ENCODE data around the gene TASL.
A peak's percentile ranks its signal among the peaks of the same experiment; 100 is the strongest.
"Not testable (repeated sequence)": the region's sequence is repeated elsewhere in the genome, so short reads cannot be mapped to it uniquely, and the experiment has no call there.

The TASL gene

GRCh38 chrX:30580641-30581040, 3.1 kb upstream of the TASL start:
- DNase-seq (ENCODE audit: low read depth in 2 of 2), result no peak

GRCh38 chrX:30576881-30577280, 685 bp downstream of the TASL start:
- DNase-seq (ENCODE audit: low read depth in 2 of 2), result no peak

DNA sequence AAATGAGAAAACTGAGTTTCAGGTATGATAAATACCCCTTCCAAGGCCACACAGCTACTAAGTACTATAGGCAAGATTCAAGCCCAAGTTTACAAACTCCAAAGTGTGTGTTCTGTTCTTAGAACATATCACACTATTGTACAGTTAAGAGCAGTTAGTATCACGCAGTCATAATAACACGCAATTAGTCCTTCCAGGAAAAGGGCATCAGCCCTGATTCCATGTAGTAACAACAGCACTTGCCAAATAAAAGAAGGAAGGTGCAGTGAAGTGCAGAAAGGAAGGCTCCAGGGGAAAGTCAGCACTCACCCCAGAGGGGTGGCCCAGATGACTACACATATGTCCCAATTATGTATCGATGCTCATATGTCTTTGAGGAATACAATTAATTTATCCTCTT, 4.4 kb downstream of the TASL start:
- DNase-seq (ENCODE audit: low read depth in 2 of 2), result no peak

DNA sequence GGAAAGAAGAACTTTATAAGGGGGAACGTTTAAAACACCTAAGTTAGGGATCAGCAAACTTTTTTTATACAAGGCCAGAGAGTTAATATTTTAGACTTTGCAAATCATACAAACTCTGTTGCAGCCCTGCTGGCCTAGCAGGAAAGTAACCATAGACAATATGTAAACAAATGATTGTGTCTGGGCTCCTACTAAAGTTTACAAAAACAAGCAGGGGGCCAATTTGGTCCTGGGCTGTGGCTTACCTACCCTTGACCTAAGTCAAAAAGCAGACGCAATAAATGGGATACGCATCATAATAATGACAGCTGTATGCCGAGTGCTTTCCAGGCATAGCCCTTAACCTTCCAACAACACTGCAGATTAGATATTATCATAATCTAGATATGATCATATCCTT, 4.9 kb downstream of the TASL start:
- DNase-seq (ENCODE audit: low read depth in 2 of 2), result no peak

DNA sequence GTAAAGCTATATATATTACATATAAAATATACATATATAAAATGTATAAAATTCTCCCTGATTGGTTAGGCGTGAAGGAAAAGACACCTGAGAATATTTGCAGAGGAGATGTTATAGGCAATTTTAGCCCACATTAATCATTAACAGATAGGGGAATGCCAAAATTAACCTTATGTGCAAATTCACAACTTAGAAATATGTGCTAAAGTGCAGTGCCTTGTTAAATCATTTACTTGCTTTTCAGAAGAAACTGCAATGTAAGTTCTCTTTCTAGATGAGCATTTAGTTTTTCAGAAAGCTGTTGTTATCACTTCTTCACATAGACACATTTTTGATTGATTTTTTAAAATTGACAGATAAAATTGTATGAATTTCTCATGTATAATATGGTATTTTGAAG, 5.6 kb downstream of the TASL start:
- no peak for DNase-seq (ENCODE audit: low read depth in 2 of 2)

DNA sequence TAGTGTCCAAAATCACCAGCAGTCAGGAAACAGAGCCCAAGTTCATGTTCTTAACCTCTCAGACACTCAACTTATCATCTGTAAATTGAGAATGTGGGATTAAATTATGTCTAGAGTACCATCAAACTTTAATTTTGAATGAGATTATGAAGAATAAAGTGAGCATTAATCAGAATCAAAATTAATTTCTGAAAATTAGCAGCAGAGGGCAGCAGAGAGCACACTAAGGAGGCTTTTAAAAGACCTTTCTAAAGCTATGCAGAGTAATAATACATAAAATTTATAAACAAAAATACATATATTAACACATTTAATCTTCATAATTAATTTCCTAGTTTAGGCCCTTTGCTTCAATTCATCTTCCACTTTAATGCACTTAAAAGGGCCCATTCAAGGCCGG, 7.1 kb downstream of the TASL start:
- DNase-seq (ENCODE audit: low read depth in 2 of 2), result peak in 1 of 2 experiments; percentile 2

GRCh38 chrX:30568136-30568535, 9.4 kb downstream of the TASL start:
- DNase-seq (ENCODE audit: low read depth in 2 of 2), result peak; percentile 33 to 35

DNA sequence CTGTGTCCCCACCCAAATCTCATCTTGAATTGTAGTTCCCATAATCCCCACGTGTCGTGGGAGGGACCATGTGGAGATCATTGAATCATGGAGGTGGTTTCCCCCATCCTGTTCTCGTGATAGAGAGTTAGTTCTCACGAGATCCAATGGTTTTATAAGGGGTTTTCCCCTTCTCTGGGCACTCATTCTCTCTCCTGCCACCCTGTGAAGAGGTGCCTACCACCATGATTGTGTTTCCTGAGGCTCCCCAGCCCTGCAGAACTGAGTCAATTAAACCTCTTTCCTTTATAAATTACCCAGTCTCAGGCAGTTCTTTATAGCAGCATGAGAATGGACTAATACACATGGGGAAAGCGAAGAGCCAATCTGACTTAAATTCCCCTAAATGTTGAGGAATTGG, 14.5 kb downstream of the TASL start:
- not testable (repeated sequence) for DNase-seq (ENCODE audit: low read depth in 2 of 2)

DNA sequence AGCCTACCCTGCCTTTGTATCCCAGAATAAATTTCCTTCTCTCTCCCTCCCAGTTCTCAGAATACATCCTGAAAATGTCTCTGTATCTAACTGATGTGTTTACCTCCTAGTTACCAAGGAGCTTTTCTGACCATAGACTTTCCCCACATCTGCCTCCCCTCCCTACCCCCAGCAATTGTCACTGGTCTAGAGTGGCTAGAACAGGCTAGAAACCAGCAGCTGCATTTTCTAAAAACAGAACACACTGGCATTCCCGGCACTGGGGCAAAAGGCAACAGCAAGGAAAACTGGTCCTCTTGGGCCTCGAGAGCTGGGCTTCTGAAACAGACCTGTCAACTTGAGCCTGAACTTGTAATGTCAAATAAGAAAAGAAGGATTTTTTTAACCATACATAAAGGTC, 16.4 kb downstream of the TASL start:
- DNase-seq (ENCODE audit: low read depth in 2 of 2), result no peak

DNA sequence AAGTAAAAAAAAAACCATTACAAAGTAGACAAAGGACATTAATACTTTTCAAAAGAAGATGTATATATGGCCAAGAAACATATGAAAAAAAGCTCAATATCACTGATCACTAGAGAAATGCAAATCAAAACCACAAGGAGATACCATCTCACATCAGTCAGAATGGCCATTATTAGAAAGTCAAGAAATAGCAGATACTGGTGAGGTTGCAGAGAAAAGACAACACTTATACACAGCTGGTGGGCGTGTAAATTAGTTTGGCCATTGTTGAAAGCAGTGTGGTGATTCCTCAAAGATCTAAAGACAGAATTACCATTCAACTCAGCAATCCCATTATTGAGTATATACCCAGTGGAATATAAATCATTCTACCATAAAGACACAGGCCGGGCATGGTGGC, 39.3 kb downstream of the TASL start:
- DNase-seq (ENCODE audit: low read depth in 2 of 2), result no peak

DNA sequence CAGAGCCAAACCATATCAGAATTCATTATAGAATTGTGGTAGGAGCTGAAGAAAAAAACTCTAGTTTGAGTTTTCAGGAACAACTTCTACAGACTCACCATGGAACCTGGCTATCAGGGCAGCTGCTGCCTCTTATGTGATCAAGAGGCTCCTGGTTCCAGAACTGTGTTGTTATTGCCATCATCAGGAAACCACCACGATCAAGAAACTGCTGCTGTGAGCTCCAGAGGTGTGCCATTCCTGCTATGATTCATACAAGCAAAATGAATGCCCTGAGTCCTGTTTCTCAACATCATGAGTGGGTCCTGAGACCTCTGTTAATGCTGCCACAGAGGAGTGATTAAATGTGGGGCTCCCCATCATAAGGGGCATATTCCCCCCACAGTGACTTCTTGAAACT, 43.7 kb downstream of the TASL start:
- no peak for DNase-seq (ENCODE audit: low read depth in 2 of 2)

DNA sequence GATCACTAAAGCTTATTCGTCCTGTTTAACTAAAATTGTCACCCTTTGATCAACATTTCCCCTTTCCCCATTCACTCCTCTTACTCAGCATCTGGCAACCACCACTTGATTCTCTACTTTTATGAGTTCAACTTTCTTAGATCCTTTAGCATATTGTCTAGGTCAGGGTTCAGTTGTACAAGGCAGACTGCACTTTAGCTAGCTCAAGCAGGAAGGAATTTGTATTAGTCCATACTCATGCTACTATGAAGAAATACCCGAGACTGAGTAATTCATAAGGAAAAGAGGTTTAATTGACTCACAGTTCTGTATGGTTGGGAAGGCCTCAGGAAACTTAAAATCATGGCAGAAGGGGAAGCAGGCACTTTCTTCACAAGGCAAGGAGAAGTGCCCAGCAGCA, 44.3 kb downstream of the TASL start:
- no peak for DNase-seq (ENCODE audit: low read depth in 2 of 2)

DNA sequence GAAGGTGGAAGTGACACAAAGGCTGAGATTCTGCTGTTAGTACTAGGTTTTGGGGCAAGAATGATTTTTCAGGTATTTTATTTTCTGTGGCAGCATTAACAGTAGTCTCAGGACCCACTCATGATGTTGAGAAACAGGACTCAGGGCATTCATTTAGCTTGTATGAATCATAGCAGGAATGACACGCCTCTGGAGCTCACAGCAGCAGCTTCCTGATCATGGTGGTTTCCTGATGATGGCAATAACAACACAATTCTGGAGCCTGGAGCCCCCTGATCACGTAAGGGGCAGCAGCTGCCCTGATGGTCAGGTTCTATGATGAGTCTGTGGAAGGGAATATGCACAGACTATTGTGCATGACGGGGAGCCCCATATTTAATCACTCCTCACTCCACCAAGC, 47.0 kb downstream of the TASL start:
- DNase-seq (ENCODE audit: low read depth in 2 of 2), result no peak

DNA sequence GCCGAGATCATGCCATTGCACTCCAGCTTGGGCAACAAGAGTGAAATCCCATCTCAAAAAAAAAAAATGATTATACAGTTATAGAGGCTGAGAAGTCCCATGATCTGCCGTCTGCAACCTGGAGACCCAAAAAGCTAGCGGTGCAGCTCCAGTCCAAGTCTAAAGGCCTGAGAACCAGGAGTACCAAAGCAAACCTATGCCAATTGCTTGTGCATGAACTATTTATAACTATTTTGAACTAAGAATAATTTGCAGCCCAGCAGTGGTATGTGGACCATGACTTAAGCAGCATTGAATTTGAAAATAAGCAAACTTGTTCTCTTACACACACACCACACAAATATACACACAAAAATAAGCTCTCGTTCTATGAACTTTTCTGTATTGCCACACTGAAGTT, 51.8 kb downstream of the TASL start:
- DNase-seq (ENCODE audit: low read depth in 2 of 2), result no peak

DNA sequence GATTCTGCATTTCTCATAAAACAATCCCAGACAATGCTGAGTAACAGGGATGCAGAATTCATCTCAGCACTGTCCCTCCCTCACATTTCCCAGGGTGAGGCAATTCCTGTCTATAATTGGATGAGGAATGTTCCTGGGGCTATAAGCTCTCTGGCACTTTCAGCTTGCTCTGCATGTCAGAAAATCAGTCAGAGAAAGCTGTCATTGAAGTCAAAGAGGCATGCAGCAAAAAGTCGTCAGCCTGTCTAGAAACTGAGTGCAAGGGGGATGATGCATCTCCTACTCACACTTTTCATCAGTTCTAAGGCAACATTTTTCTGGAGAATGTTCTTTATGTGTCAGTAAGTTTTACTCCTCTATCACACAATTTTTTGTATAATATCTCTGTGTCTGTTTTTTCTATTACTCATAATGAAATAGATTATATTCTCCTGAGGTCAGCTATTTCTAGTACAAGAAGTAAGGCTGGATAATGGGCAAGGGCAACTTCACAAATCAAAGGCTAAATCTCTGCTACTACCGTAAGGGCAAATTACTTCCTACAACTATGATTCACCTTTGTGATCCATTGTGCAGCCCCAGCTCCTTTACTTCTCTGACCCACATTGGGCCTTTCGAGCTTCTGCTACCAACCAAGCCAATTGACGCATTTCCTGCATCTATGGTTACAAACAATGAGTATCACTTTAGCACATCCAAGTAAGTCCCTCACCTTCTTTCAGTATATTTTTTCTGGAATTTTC, 56.0 kb downstream of the TASL start:
- peak; percentile 34 to 40 for DNase-seq (ENCODE audit: low read depth in 2 of 2)

DNA sequence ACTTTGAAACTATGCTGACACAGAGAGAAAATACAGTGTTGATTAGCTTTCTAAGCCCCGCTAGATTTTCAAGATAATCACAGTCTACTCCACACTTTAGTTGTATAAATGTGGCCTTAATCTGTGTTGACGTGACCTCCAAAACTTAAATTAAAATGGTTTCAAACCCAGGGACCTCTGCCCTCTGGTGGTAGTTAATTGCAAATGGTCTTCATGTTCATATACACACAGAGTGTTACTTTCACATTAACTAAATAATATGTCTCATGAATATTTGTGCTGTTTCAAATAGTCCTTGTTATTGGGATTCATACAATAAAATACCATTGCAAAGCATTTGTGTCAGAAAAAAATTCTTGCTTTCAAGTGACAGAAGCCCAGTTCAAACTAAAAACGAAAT, 64.3 kb downstream of the TASL start:
- no peak for DNase-seq (ENCODE audit: low read depth in 2 of 2)
